HG02588 (cell line): ENCODE results near the gene B3GALT4.
A peak's percentile ranks its signal among the peaks of the same experiment; 100 is the strongest.

Experiments
- ATAC-seq: cut with Tn5 transposase; IDR thresholded peaks from one replicate; pipeline ENCODE4 v1.9.1; 2021; ENCODE audit warnings: mild to moderate bottlenecking, moderate library complexity; ENCODE audit not compliant: unreplicated experiment

B3GALT4 gene

DNA sequence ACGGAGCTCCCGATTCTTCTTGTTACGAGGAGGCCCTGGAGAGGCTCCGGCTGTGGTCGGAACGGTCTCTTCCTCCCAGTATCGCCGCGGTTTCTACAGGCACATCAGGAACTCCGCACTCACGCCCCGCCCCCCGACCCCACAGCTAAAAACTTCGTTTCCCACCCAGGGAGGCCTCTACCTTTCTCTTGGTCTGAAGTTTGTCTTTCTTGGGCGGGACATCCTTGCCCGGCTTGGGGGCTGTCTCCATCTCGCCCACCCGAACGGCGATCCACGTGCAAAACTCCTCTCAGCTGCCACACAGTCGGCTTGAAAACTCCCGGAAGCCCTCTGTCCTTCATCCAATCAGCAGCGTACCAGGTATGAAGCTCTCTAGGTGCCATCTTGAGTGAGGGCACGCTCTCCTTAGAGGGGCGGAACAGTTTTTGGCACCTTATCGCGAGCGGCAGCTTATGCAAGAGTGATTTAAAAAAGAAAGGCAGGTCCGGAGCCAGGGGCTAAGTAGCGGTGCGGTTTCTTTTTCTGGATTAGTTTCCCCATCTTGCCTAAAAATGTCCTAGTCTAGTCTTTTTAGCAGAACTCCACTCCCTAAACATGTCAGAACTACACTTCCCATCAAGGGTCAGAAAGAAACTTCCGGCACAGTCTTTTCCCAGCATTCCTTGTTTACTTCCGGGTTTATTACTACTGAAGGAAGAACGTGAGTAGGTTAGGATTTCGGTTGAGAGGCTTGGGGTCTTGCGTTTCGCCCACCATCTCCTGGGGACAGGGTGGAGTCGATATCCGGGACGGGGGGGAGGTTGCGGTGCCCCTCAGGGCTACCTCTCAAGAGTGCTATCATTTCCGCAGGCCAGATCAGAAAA is 12.2 kb downstream of the B3GALT4 start, which contains the start of the genes PFDN6 and WDR46:
TSS of gene PFDN6 (plus strand) at position 681 of the 863 bp plus-strand sequence. CDS start 256 bp downstream, outside the sequence.
TSS of gene WDR46 (minus strand) at position 319 of the 863 bp plus-strand sequence. CDS start at position 250, 69 bp downstream.
- peak; percentile 81 for ATAC-seq

DNA sequence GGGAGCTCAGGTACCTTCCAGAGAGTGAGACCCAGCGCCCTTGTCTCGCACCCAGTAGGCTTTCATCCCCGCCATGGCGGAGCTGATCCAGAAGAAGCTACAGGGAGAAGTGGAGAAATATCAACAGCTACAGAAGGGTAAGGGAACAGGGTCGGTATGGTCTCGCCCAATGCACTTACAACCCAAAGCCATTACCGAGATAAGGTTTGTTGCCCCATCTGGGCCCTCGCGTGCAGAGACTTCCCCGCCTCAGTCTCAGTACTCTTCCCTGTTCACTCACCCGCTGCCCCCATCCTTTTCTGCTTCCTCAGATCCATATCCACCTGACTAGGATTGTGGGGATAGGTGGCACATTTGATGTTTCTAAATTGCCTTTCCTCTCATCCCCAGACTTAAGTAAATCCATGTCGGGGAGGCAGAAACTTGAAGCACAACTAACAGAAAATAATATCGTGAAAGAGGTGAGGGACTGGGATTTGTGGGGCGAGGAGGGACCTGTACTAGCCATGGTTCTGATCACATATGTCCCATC is 12.9 kb downstream of the B3GALT4 start:
- peak; percentile 7 for ATAC-seq

DNA sequence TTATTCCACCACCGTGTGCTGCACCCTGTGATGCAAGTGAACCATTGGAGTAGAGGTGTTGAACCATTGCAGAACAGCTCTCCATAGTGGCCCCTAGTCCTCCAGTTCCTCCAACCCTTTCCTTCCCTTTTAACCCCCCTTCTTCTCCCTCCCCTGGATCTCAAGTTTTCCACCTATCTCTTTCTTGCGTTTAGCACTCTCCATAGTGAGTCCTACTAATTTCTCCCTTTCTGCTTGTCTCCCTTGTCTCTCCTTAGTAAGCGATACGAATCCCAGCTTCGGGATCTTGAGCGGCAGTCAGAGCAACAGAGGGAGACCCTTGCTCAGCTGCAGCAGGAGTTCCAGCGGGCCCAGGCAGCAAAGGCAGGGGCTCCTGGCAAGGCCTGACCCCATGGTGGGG is 13.5 kb downstream of the B3GALT4 start:
- ATAC-seq, result no peak

DNA sequence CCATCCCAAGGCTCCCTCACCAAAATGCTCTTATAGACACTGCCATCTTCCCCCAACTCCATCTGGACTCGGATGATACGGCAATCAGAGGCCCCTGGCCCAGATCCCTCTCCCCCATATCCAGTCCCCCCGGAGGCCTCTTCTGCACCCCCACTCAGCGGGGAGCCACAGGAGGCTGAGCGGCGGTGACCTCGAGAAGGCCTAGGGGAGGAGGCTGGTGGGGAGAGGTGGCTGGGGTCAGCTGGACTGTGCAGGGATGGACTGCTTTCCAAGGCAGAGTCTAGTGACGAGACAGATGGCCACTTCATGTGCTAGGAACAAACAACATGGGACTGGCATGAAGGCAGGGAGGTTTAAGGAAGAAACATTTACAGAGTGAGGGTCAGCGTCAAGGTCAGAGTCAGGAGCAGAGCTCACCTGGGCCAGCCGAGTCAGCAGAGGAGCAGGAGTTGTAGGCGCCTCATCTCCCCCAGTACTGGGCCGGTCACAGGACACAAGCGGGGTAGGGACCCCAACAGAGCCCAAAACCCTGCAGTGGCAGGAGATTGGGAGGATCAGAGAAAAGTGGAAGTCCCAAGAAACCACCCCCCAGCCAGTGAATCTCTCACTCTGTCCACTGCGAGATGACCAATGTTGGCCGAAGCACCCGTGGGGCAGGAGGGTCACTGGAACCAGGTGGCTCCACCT is 16.2 kb downstream of the B3GALT4 start:
- ATAC-seq, result no peak

DNA sequence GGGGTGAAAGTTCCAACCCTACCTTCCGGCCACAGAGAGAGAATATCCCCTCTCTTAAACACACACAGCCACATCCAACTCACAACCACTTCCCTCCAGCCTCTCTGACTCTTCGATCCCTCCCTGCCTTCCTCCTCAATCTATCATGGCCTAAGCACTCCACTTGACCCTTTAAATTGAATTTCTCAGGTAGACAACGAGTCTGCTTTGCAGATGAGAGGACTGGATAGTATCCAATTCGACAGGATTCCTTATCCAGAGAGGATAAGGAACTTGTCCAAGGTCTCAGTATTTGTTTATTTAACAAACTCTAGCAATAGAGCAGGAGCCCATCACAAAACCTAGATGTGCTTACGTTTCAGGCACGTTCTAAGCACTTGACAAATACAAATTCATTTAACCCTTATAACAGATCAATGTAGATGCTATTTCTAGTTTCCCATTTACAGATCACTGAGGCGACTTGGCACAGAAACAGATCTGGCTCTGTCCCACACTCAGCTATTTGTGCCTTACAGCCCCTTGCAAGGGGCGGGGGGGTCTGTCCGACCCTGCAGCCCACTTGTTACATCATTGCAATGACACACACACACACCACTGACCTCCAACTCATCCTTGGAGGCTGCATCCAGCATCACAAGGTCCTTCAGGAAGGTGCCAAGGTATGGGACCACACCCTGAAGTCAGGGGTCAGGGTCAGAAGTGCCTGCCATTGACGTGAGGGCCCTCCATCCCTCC is 17.3 kb downstream of the B3GALT4 start:
- no peak for ATAC-seq

DNA sequence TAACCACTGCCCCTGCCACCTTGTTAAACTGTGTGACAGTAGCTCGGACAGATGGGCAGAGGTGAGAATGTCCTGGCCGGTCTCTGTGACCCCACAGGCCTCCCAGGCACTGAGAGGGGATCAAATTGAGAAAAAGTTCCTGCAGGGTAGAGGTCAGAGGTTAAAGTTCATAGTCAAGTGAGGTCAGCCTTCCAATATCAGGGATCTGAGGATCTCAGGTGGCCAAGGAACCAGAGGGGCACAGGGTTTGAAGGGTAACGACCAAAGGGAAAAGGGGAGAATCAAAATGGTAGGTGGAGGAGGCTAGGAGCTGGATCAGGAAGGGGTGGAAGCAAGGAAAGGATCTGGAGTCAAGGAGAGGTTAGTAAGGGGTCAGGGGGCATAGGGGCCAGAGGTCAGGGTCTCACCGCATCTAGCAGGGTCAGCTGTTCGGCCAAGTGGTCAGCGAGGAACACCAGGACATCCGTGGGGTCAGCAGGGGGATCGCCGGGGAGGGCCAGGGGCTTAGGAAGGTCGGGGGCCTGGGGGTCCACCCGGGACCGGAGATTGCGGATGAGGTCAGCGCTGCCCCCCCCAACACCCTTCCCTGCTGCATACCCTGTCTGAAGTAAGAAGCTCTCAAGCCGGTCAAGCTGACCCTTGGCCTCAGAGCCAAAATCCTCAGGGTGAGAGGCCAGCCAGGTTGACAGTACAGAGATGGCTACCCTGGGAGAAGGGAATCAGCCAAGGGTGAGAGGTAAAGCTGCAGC is 18.9 kb downstream of the B3GALT4 start:
- no peak for ATAC-seq

DNA sequence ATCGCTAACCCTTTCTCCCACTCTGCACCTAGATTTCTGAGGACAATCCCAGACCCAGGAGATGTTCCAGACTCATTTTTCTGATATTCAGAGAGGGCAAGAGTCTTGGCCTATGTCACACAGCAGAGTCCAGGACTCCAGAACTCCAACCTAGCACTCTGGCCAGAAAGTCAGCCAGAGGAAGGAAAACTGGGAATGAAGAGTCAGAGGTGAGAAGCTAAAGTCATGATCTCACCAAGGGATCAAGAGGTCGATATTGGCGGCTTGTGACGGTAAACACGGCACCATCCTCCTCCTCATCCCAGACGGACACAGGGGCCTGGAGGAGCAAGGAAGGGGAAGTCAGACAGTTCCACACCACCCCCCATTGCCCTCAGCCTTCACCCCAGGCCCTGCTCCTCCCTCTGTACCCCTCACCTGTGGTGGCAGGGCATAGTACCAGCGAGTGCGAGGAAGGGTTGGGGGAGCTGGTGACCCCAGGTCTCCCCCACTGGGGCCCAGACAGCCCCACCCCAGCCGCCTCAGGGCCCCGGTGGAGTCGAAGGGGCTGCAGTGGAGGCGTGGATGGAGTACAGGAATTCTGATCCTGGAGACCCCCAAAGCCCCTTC is 20.0 kb downstream of the B3GALT4 start:
- no peak for ATAC-seq

DNA sequence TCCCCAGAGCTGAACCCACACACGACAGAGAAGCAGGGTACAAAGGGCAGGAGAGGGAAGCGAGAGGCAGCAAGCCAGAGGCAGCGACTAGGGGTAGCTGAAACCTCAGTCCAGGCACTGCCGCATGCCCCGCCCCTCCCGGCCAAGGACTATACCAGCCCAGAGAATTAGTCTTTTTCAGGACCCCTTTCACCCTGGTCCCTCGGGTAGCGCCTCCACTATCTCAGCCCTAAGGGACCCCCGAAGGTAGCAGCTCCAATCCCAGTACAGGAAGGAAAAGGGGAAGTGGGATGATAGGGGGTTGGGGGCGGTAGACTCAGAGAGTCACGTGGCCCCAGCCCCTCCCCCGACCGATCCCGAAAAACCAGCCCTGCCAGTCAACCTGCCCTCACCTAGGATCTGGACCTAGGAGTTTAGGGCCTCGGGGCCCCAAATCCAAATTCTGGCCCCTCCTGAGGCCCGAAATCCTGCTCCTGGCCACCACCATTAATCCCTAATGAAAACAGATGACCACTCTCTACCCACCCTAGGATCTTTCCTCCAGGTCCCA is 20.6 kb downstream of the B3GALT4 start:
- no peak for ATAC-seq

DNA sequence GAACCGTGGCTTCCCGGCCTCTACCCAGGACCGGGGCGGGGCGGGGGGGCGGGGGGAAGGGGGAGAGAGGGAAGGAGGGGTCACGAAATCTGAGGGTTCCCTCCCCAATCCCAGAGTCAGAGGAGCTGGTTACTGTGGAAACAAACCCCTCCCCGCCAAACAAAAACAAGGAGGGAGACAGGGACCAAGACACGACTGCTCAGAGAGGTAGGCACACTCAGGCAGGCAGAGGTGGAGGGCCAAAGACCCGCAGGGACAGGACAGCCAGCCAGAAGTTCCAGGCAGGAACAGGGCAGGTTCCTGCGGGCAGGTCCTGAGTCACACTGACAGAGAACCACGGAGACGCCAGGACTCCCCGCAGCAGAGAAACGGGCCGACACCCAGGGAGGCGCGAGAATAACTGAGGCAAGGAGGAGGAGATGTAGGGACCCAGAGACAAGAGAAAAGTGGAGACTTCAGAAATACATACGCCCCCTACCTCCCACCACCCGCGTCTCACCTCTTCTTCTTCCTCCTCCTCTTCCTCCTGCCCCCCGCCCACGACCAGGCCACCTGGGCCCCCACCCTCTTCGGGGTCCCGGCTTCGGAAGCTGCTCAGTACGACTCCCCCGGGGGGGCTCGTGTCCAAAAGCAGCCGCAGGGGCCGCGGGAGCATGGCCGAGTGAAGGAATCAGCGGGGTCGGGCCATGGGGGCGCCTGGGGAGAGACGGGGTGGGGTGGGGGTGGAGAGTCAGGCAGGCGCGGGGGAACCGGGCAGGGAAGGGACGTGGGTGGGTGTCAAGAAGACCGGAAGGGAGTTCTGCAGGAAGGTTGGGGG is 21.2 kb downstream of the B3GALT4 start:
- ATAC-seq, result no peak

DNA sequence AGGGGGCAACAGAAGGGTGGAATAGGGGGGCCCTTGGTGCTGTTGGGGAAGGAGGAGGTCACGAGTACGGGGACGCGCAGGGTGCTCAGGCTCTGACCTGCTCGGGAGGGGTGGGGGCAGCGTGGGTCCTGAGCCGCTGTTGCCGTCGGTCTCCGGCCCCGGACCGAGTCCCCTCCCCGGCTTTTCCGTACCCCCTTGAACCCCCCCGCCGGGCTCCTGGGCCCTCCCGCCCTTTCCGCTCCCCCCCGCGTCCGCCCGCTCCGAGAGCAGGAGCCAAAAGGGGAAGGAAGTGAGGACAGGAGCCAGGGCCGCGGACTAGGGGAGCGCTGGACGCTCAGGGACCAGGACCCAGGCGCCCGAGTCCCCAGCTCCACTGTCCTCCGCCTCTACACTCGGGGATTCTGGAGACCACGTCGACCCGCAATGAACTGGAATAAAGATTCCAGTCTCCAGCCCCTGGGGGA is 21.9 kb downstream of the B3GALT4 start, which contains the start of gene RGL2:
TSS of gene RGL2 (minus strand) at position 170 of the 464 bp plus-strand sequence. CDS start 332 bp downstream, outside the sequence.
- ATAC-seq, result peak; percentile 16

DNA sequence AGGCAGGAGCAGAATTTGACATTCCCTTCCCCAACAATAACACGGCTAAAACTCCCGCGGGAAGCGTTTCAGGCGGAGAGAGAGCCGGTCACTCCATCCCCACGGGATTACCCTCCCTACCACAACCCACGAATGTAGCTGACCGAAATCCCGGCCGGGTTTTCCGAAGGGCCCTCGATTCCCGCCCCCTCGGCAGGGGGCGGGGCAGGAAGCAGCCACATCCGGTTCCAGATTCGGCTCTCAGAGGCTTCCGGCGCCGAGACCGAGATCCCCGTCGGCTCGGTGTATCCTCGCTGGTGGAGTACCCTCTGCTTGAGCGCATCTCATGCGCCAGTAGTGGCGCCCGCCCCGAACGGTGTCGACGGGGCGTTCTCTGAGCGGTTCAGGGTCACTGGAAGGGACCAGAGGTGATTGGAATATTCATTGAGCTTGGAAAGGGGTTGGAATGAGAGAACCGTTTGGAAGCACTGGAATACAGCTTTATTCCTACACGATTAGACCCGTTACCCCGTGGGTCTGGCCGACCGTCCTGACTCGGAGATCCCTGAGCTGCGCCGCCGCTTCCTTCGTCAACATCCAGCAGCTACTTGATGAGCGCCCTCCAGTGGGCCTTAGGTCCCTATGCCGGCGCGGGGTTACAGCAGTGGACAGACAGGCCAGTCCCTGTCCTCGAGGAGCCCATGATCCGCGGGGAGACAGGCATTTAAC is 22.5 kb downstream of the B3GALT4 start:
- ATAC-seq, result peak; percentile 75

DNA sequence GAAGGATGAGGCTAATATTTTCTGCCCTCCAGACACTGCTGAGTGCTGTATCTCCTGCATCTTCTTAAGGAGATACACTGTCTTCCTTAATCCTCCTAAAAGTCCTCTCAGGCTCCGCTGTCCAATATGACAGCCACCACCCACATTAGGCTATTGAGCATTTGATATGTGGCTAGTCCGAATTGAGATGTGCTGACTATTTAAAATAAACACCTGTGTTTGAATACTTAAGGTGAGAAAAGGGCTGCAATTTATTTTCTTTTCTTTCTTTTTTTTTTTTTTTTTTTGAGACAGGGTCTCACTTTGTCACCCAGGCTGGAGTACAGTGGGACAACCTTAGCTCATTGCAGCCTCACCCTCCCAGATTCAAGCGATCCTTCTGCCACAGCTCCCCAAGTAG is 25.0 kb downstream of the B3GALT4 start:
- ATAC-seq, result no peak

DNA sequence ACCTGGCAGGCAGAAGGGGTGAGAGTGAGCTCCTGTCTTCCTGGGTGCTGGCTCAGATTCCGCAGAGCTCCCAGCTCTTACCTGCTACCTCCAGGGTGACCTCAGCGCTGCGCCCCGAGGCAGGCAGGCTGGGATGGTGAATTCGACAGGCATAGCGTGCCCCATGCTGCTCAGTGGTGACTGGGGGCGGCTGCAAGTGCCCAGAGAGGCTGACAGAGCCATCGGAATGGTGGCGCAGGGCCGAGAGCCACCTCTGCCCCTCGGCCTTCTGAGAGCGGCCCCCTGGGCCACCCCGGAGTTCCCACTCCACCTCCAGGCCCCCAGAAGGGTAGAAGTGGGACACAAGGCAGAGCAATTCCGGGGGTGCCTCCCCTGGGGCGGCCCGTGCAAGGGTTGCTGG is 27.3 kb downstream of the B3GALT4 start:
- no peak for ATAC-seq

DNA sequence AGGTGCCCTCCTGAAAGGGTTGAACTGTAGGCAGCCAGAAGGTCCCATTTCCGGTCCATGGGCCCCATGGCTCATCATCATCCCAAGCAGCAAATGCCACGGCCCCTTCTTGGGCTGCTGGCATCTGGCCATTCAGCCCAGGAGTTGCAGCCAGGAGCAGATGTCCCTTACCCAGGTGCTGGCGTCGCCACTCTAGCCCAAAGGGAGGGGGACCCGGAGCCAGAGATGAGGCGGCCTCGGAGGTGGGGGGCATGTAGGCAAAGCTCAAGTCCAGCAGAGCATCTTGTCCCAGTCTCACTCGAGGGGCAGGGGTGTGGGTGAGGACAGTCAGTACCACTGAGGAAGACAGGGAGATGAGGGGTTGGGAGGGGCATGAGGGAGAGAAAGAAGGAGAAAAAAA is 28.1 kb downstream of the B3GALT4 start:
- ATAC-seq, result no peak

DNA sequence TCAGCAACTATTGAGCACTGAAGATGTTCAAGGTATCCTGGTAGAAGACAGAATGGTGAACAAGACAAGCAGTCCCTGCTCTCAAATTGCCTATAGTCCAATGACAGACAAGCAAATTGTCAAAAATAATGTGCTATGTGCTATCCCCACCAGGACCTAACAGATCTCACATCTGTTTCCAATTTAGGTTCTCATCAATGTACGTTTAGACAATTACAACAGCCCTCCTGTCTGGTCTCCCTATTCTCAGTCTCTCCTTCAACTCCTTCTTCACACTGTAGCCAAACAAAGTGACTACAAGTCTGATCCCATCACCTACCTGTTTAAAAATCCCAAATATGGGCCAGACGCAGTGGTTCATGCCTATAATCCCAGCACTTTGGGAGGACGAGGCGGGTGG is 29.4 kb downstream of the B3GALT4 start:
- ATAC-seq, result no peak

DNA sequence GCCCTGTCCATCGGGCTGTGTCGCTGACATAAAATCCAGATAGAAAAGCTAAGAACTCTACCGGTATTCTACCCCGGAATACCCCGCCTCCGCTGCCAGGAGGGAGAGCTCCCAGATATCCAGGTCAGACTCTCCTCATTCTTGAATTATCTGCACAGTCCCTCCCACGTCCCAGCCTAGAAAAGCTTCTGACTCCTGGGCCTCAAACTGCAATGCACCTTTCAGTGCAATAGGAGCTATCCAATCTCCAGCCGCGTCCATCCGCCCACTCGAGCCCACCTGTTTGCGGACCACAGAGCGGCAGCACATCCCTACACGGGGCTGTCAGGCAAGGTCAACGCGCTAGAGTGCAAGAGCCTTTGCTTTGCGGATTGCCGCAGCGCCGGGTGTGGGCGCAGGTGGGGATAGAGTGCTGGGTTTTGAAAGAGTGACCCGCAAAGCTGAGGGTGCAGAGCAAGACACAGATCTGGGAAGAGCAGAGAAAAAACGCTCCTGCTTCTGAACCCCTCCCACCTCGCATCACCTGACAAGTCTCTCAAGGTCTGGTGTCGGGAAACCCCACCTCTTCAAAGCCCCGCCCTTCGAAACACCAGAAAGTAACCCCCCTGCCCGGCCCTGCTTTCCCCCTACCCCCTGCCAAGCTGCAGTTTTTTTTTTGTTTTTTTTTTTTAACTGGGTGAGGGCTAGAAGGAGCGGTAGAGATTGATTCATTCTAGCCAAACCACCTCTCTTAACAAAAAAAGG is 35.6 kb downstream of the B3GALT4 start:
- ATAC-seq, result peak; percentile 29

DNA sequence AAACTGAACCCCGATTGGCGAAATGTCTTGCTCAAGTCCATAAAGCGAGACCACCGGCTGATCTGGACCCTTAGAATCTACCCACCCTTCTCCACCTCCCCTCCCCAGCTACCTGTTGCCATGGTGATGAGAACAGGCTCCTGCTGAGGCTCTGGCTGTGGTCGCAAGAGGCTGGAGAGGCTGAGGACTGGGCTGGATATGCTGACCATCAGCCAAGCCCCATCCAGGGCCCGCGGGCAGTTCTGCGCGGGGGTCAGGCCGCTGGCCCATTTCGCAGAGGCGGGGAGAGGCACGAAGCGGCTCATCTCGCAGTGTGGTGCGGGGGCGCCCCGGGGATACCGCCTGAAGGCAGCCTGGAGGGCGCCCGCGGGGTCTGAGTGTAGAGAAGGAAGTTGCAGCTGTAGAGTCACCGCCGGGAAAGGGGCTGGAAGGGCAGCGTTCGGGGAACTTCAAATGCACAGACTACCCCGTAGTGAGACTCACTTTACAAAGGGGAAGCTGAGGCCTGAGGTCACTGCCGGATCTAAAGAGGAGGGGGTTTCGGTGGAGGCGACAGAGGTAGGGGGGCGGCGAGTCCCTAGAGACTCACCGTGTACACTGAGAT is 36.3 kb downstream of the B3GALT4 start:
- ATAC-seq, result peak; percentile 7
